NB4 (cell line): ENCODE results near the gene EIF1AD.

Experiments used
- POLR2A ChIP-seq: IDR thresholded peaks from 2 replicates; pipeline ENCODE4 v1.6.1; 2011; ENCODE audit warnings: mild to moderate bottlenecking; ENCODE audit not compliant: insufficient read length; ENCODE audit errors: extremely low read depth
- TF ChIP-seq, protein P1 (sequence below): IDR thresholded peaks from one replicate; pipeline ENCODE4 v1.5.1; 2012; ENCODE audit warnings: low read depth, low read length
- TF ChIP-seq, protein P2 (sequence below): IDR thresholded peaks from 2 replicates; pipeline ENCODE4 v1.6.1; 2011; ENCODE audit warnings: low read depth, low read length

DNA sequence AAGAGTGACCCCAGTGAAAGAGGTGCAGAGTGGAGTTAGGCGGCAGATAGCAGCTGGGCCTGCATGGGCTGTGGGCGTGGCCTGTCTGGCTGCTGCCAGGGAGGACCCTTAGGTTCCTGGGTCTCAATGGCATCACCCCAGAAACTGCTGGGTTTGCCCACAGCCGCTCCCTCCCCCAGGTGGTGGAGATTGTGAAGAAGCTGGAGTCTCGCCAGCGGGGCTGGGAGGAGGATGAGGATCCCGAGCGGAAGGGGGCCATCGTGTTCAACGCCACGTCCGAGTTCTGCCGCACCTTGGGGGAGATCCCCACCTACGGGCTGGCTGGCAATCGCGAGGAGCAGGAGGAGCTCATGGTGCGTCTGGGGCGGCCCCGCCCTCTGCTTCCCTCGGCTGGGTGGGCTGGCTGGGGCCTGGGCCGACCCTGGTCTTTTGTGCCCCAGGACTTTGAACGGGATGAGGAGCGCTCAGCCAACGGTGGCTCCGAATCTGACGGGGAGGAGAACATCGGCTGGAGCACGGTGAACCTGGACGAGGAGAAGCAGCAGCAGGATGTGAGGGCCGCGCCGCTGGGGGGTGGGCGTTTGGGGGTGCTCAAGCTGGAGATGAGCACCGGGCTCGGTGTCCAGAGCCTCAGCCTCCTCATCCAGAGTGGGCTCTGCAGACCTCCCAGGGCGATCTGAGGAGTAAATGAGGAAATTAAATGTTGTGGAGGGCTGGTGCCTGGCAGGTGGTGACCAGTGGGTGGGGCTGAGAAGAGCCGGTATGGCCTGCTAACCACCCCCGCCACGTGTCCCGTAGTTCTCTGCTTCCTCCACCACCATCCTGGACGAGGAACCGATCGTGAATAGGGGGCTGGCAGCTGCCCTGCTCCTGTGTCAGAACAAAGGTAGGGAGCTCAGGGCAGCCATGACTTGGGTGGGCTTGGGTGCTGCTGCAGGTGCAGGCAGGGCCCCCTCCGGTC lies 25.5 kb downstream of the EIF1AD start:
- no peak for TF ChIP-seq POLR2A
- TF ChIP-seq, protein P1, sequence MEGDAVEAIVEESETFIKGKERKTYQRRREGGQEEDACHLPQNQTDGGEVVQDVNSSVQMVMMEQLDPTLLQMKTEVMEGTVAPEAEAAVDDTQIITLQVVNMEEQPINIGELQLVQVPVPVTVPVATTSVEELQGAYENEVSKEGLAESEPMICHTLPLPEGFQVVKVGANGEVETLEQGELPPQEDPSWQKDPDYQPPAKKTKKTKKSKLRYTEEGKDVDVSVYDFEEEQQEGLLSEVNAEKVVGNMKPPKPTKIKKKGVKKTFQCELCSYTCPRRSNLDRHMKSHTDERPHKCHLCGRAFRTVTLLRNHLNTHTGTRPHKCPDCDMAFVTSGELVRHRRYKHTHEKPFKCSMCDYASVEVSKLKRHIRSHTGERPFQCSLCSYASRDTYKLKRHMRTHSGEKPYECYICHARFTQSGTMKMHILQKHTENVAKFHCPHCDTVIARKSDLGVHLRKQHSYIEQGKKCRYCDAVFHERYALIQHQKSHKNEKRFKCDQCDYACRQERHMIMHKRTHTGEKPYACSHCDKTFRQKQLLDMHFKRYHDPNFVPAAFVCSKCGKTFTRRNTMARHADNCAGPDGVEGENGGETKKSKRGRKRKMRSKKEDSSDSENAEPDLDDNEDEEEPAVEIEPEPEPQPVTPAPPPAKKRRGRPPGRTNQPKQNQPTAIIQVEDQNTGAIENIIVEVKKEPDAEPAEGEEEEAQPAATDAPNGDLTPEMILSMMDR = no peak
- TF ChIP-seq, protein P2, sequence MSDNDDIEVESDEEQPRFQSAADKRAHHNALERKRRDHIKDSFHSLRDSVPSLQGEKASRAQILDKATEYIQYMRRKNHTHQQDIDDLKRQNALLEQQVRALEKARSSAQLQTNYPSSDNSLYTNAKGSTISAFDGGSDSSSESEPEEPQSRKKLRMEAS = no peak
